K562 (cell line): ENCODE results near the gene TRIM47. TPM values are rescaled to one million over a fixed set of nuclear protein-coding genes. Genes with fewer than 3 reads are reported as not detected.
"Not testable (repeated sequence)": the region's sequence is repeated elsewhere in the genome, so short reads cannot be mapped to it uniquely, and the experiment has no call there.

Source experiments
- ATAC-seq: fragments of 200-7000 bp; cut with Tn5 transposase; 3 replicates; pipeline ENCODE4 v1.9.1; 2020; ENCODE audit warnings: moderate library complexity
- BruUV-seq: library from RNA; stranded (reverse); fragments of 400-500 nt; replicated peaks from 2 replicates; lab custom pipeline; 2021; lab: Mats Ljungman, UMichigan
- CTCF ChIA-PET: fragments of 300-600 bp; formaldehyde crosslinking; extraction: SDS; loops from one replicate; lab custom pipeline; 2021; ENCODE audit warnings: low intra/inter-chr PET ratio; lab: Yijun Ruan, JAX
- POLR2A ChIA-PET: fragments of 300-600, 350-650 bp; sonication (Branson Sonifier 250); formaldehyde crosslinking; extraction: SDS; loops from one replicate; lab custom pipeline; 2021; ENCODE audit warnings: antibody characterized with exemption, inconsistent platforms; lab: Yijun Ruan, JAX
- DNase-seq, 4 experiments: peaks; one replicate each; pipeline versions ENCODE4 v3.0.0 to v3.0.0-alpha.2; 2011 to 2018; ENCODE audit warnings: low spot score in 3 of 4, mixed read lengths in 3 of 4; ENCODE audit errors: extremely low read depth in 1 of 4
- FAIRE-seq: peaks from 2 replicates; lab custom pipeline; 2011; peaks lifted over from hg19 to GRCh38; lab: Jason Lieb, UNC
- H2AFZ ChIP-seq: 2 replicates; pipeline ENCODE4 v1.6.0; 2011; ENCODE audit warnings: low read depth, low read length, control low read depth, inconsistent platforms
- H3K27ac ChIP-seq: fragments of 200-600 bp; 3 replicates; pipeline ENCODE4 v1.8.0; 2011; ENCODE audit warnings: low read depth, mild to moderate bottlenecking, control low read depth, inconsistent platforms, low read length, moderate library complexity, mixed read lengths; ENCODE audit errors: extremely low read depth
- H3K27me3 ChIP-seq, 2 experiments: fragments of 300-600 bp in 1 of 2; 2 replicates in 1 of 2; 3 replicates in 1 of 2; pipeline versions ENCODE4 v1.6.0 to v1.8.0; 2011; ENCODE audit warnings: inconsistent platforms in 2 of 2, low read length in 2 of 2, mild to moderate bottlenecking in 1 of 2, mixed read lengths in 1 of 2, moderate library complexity in 1 of 2; ENCODE audit not compliant: control insufficient read depth in 2 of 2, insufficient read depth in 2 of 2
- H3K36me3 ChIP-seq: fragments of 300-600 bp; 3 replicates; pipeline ENCODE4 v1.8.0; 2011; ENCODE audit warnings: mild to moderate bottlenecking, low read length, inconsistent platforms; ENCODE audit not compliant: control insufficient read depth, insufficient read depth
- H3K4me1 ChIP-seq, 2 experiments: fragments of 200-600 bp in 1 of 2; replicated peaks in 1 of 2; 2 replicates in 1 of 2; 3 replicates in 1 of 2; pipeline versions ENCODE4 v1.5.1 to v1.8.0; 2011; ENCODE audit warnings: inconsistent platforms in 2 of 2, low read length in 2 of 2, mild to moderate bottlenecking in 1 of 2, mixed read lengths in 1 of 2, moderate library complexity in 1 of 2; ENCODE audit not compliant: control insufficient read depth in 2 of 2, insufficient read depth in 2 of 2
- H3K4me2 ChIP-seq: 2 replicates; pipeline ENCODE4 v1.6.1; 2011; ENCODE audit warnings: low read length, control low read depth, inconsistent platforms, mixed read lengths; ENCODE audit not compliant: insufficient read depth
- H3K4me3 ChIP-seq: fragments of 200-600 bp; sonication (generic), shearing (Covaris generic); 2 replicates; pipeline ENCODE4 v1.5.1; 2016; ENCODE audit warnings: control low read depth, inconsistent platforms
- H3K79me2 ChIP-seq: fragments of 200-600 bp; 3 replicates; pipeline ENCODE4 v1.8.0; 2011; ENCODE audit warnings: low read length, inconsistent platforms; ENCODE audit not compliant: control insufficient read depth, insufficient read depth
- H3K9ac ChIP-seq, 2 experiments: 2 replicates each; pipeline versions ENCODE4 v1.6.0 to v1.6.1; 2011; ENCODE audit warnings: low read depth in 2 of 2, low read length in 2 of 2, control low read depth in 1 of 2, inconsistent platforms in 1 of 2, mild to moderate bottlenecking in 1 of 2, mixed read lengths in 1 of 2; ENCODE audit not compliant: insufficient read depth in 1 of 2
- H3K9me1 ChIP-seq: one replicate; pipeline ENCODE4 v1.6.0; 2011; ENCODE audit warnings: inconsistent platforms, mild to moderate bottlenecking, low read length, moderate library complexity; ENCODE audit not compliant: control insufficient read depth, insufficient read depth
- H3K9me3 ChIP-seq: replicated peaks from 2 replicates; pipeline ENCODE4 v1.5.1; 2011; ENCODE audit warnings: low read depth, low read length, inconsistent platforms; ENCODE audit not compliant: control insufficient read depth, insufficient read depth
- H4K20me1 ChIP-seq: replicated peaks from 2 replicates; pipeline ENCODE4 v1.6.1; 2011; ENCODE audit warnings: low read length, inconsistent platforms, mixed read lengths; ENCODE audit not compliant: control insufficient read depth, insufficient read depth
- CEBPB ChIP-seq: fragments of 450-650 bp; IDR thresholded peaks from 2 replicates; pipeline ENCODE4 v1.6.1; 2016; ENCODE audit warnings: missing genetic modification characterization, missing compliant biosample characterization
- CHD2 ChIP-seq: IDR thresholded peaks from 2 replicates; pipeline ENCODE4 v1.6.1; 2011; ENCODE audit warnings: low read depth, low read length
- EZH2 ChIP-seq: IDR thresholded peaks from 2 replicates; pipeline ENCODE4 v1.6.1; 2012; ENCODE audit warnings: low read depth, mild to moderate bottlenecking, inconsistent platforms, low read length, borderline replicate concordance
- FOSL1 ChIP-seq: fragments of 200-800 bp; sonication (Bioruptor generic); conservative IDR thresholded peaks from 2 replicates; pipeline ENCODE4 v1.6.1; 2016; ENCODE audit warnings: missing genetic modification characterization, missing compliant biosample characterization
- MCM5 ChIP-seq: fragments of 450-650 bp; IDR thresholded peaks from 2 replicates; pipeline ENCODE4 v1.6.1; 2016; ENCODE audit warnings: low read depth
- MEF2D ChIP-seq: conservative IDR thresholded peaks from 2 replicates; pipeline ENCODE4 v1.6.1; 2016; ENCODE audit warnings: low read depth, missing genetic modification characterization, missing compliant biosample characterization
- POLR2AphosphoS5 ChIP-seq: IDR thresholded peaks from 2 replicates; pipeline ENCODE4 v1.6.1; 2011; ENCODE audit warnings: mild to moderate bottlenecking, low read depth, low read length, moderate library complexity; ENCODE audit not compliant: control insufficient read depth, insufficient read depth
- PTTG1 ChIP-seq: fragments of 450-650 bp; IDR thresholded peaks from 2 replicates; pipeline ENCODE4 v1.6.1; 2016; ENCODE audit warnings: low read depth, mild to moderate bottlenecking, missing genetic modification characterization, missing compliant biosample characterization
- ZBTB12 ChIP-seq: fragments of 250-450 bp; sonication (Bioruptor Pico); IDR thresholded peaks from 2 replicates; pipeline ENCODE4 v1.4.0; 2020
- ZBTB34 ChIP-seq: fragments of 250-450 bp; sonication (Bioruptor Pico); IDR thresholded peaks from 2 replicates; pipeline ENCODE4 v1.8.0; 2021; ENCODE audit warnings: mild to moderate bottlenecking, moderate library complexity
- ZNF174 ChIP-seq: fragments of 250-450 bp; sonication (Bioruptor Pico); IDR thresholded peaks from 2 replicates; pipeline ENCODE4 v1.4.0; 2020; ENCODE audit warnings: mild to moderate bottlenecking
- ZNF384 ChIP-seq: IDR thresholded peaks from 2 replicates; pipeline ENCODE4 v1.6.1; 2012; ENCODE audit warnings: low read depth, low read length, improper control_type of control experiment
- ZNF561 ChIP-seq: fragments of 450-650 bp; formaldehyde crosslinking; conservative IDR thresholded peaks from 2 replicates; pipeline ENCODE4 v1.4.0; 2020; ENCODE audit warnings: mild to moderate bottlenecking, moderate library complexity
- ZNF75A ChIP-seq: fragments of 450-650 bp; formaldehyde crosslinking; IDR thresholded peaks from 2 replicates; pipeline ENCODE4 v1.4.0; 2020; ENCODE audit warnings: mild to moderate bottlenecking
- WGBS: fragments of 100-300 bp; shearing (Covaris generic); methylation state at CpG from one replicate; pipeline ENCODE4 v1.1.6; 2016; ENCODE audit warnings: low coverage, mixed read lengths; ENCODE audit not compliant: insufficient coverage; ENCODE audit errors: missing lambda C conversion rate; 5-methylcytosine and 5-hydroxymethylcytosine counted together
- in situ Hi-C: fragments of 300-500 bp; cut with MboI; formaldehyde crosslinking; loops from 4 replicates; pipeline ENCODE4 v1.15.0; 2018; ENCODE audit warnings: inconsistent platforms, mixed read lengths
- intact Hi-C: fragments of 100-400 bp; cut with micrococcal nuclease; formaldehyde crosslinking; loops from 2 replicates; pipeline ENCODE4 v1.14.2; 2022
- polyA plus RNA-seq, 8 experiments: library from polyadenylated mRNA; depleted of rRNA in 4 of 8; stranded (reverse) in 5 of 8; unstranded in 3 of 8; fragments of >200 nt; fragmentation: Nextera tagmentation in 2 of 8; fragmentation: Illumina TruSeq in 1 of 8; extraction: Ambion mirVana in 2 of 8; extraction: Trizol in 1 of 8; gene quantifications; 2 replicates each; pipeline versions ENCODE4 v1.2.1 to v1.2.3, GENCODE V29; 2011 to 2014; ENCODE audit warnings: inconsistent platforms in 1 of 8, missing spikeins in 1 of 8
- total RNA-seq, 7 experiments: library from RNA; depleted of rRNA in 6 of 7; stranded (reverse); fragments of >200 nt in 6 of 7; fragmentation: Illumina TruSeq in 2 of 7; extraction: Trizol in 2 of 7; gene quantifications; 2 replicates each; pipeline versions ENCODE4 v1.2.1 to v1.2.3, GENCODE V29; 2011 to 2021; ENCODE audit warnings: low replicate concordance in 1 of 7

The TRIM47 gene
- total and polyA plus RNA-seq, 9 of the 15 experiments (the other 6 are each of a cell fraction or from before 2014, with no cell fraction given): 0.56 to 6.1 (median 3.2) TPM

GRCh38 chr17:75853433-75853832 is 24.9 kb downstream of the TRIM47 start:
- ChIA-PET CTCF (no interaction called here), POLR2A (interaction anchor here (0.6 to 8.2 kb wide), 6 partner anchors 9 to 405 kb away, joined by 3 to 109 read pairs (median 4); partner anchors contain the start of gene UNC13D)
- whole genome bisulfite sequencing: 61% methylated on average over 7 of the region's 7 CpGs
- H4K20me1 ChIP-seq: no peaks in the 10 kb centered on the region
- H3K4me2 ChIP-seq: peak overlapping the region; percentile 65
- no peaks in the 10 kb centered on the region for H3K9me3 ChIP-seq
- intact Hi-C loops (no loop called here), in situ Hi-C loops (no loop called here)
- BruUV-seq: no TSS peak
- H3K36me3 ChIP-seq: peaks cover 30% of the 10 kb centered on the region; the same call in 2 of the 3 replicates
- peaks cover 36% of the 10 kb centered on the region for H3K79me2 ChIP-seq
- peak overlapping the region; percentile 47; the same call in 2 of the 3 replicates for H3K27ac ChIP-seq
- peak overlapping the region; percentile 31 to 39; a peak in 3 of 4 replicates for H3K9ac ChIP-seq
- DNase-seq (no peak), ATAC-seq (no peak), FAIRE-seq (no peak)
- no peak overlapping the region for H2AFZ ChIP-seq
- H3K4me1 ChIP-seq: peaks cover 31 to 39% of the 10 kb centered on the region in 2 experiments
- H3K27me3 ChIP-seq: no peaks in the 10 kb centered on the region
- H3K9me1 ChIP-seq: no peaks in the 10 kb centered on the region
- H3K4me3 ChIP-seq: 0 out of 2 replicates have a peak overlapping the region, but pooled peaks have one; percentile 4
- TF ChIP-seq ZBTB12 (CRISPR knock-in tag) (no peak), MCM5 (no peak), ZNF384 (no peak), CEBPB (0 out of 2 replicates have a peak, but pooled peaks have one; percentile 8), ZNF75A (CRISPR knock-in tag) (no peak), CHD2 (no peak), PTTG1 (tag) (no peak), ZNF561 (CRISPR knock-in tag) (no peak), ZNF174 (CRISPR knock-in tag) (no peak), FOSL1 (tag) (0 out of 2 replicates have a peak, but pooled peaks have one; percentile 2), POLR2AphosphoS5 (0 out of 2 replicates have a peak, but pooled peaks have one; percentile 6), EZH2 (no peak), ZBTB34 (CRISPR knock-in tag) (no peak), MEF2D (tag) (no peak)

- FAIRE-seq, H3K27ac ChIP-seq, intact Hi-C loops, H3K4me3 ChIP-seq, CTCF ChIA-PET, in situ Hi-C loops, BruUV-seq, DNase-seq, ATAC-seq, H3K9me3 ChIP-seq, H2AFZ ChIP-seq, H3K4me2 ChIP-seq, H4K20me1 ChIP-seq, H3K9me1 ChIP-seq, H3K9ac ChIP-seq, H3K27me3 ChIP-seq: not testable (repeated sequence)
- POLR2A ChIA-PET: interaction anchor here (0.8 to 8.2 kb wide), 2 partner anchors 75 to 80 kb away, joined by 3 to 109 read pairs; a partner anchor contains a TSS
- peaks cover 35% of the 10 kb centered on the region for H3K79me2 ChIP-seq
- WGBS: 95% methylated on average over 12 of the region's 15 CpGs
- peaks cover 48% of the 10 kb centered on the region for H3K36me3 ChIP-seq
- peaks cover 23 to 52% of the 10 kb centered on the region in 2 experiments; a peak in 4 of 5 replicates for H3K4me1 ChIP-seq
Observed at GRCh38 chr17:75851693-75851991, 26.7 kb downstream of the TRIM47 start.
